Measurements from ENCODE around the gene MYBPC1. TPM values are rescaled to one million over a fixed set of nuclear protein-coding genes. Genes with fewer than 3 reads are reported as not detected.

The MYBPC1 gene
- total and polyA plus RNA-seq, 2 experiments from 2014 or later, result 0.18 TPM; not detected in 1

DNA sequence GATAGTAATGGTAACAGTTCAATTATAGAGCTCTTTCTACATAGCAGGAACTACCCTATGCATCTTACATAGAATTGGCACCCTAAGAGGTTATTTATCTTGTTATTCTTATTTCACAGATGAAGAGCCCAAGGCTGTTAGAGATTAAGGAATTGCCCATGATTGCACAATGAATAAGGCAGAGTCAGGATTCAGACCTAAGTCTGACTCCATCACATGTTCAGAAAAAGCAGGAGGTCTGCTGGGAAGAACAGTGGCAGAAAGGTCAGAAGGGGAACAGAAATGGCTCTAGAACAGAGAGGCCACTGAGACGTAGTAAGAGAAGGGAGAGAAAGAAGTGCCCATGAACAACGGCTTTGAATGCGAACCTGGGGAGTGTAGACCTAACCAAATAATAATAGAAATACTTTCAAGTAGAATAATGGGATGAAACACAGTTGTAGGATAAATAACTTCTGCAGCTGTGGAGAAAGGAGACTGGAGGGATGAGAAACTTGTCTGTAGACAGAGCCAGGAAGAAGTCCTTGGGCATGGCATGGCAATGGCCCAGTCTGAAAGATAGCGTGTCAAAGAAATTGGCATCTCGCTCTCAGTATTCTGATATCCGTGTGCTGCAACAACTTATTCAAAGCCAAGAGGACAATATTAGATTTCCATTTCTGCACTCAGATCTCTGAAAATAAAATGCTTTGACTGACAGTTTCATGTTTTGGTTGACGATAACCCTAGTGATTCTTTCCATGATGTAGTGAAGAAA lies 17.6 kb downstream of the MYBPC1 start:
- TF ChIP-seq EZH2phosphoT487 (IDR thresholded peaks at IDR 0.05; ENCODE audit: unreplicated experiment), result no peak
- no peak for TF ChIP-seq POLR2AphosphoS5 (IDR thresholded peaks at IDR 0.05; ENCODE audit: low read depth)
- TF ChIP-seq, protein P1, sequence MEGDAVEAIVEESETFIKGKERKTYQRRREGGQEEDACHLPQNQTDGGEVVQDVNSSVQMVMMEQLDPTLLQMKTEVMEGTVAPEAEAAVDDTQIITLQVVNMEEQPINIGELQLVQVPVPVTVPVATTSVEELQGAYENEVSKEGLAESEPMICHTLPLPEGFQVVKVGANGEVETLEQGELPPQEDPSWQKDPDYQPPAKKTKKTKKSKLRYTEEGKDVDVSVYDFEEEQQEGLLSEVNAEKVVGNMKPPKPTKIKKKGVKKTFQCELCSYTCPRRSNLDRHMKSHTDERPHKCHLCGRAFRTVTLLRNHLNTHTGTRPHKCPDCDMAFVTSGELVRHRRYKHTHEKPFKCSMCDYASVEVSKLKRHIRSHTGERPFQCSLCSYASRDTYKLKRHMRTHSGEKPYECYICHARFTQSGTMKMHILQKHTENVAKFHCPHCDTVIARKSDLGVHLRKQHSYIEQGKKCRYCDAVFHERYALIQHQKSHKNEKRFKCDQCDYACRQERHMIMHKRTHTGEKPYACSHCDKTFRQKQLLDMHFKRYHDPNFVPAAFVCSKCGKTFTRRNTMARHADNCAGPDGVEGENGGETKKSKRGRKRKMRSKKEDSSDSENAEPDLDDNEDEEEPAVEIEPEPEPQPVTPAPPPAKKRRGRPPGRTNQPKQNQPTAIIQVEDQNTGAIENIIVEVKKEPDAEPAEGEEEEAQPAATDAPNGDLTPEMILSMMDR (conservative IDR thresholded peaks at IDR 0.05; ENCODE audit: low read depth in 2 of 2), result no peak
- no peak for TF ChIP-seq NANOG (IDR thresholded peaks at IDR 0.05; ENCODE audit: borderline replicate concordance)
- no peak for TF ChIP-seq ZNF331 (CRISPR knock-in tag; IDR thresholded peaks at IDR 0.05; ENCODE audit: low read depth)
- TF ChIP-seq, protein P2, sequence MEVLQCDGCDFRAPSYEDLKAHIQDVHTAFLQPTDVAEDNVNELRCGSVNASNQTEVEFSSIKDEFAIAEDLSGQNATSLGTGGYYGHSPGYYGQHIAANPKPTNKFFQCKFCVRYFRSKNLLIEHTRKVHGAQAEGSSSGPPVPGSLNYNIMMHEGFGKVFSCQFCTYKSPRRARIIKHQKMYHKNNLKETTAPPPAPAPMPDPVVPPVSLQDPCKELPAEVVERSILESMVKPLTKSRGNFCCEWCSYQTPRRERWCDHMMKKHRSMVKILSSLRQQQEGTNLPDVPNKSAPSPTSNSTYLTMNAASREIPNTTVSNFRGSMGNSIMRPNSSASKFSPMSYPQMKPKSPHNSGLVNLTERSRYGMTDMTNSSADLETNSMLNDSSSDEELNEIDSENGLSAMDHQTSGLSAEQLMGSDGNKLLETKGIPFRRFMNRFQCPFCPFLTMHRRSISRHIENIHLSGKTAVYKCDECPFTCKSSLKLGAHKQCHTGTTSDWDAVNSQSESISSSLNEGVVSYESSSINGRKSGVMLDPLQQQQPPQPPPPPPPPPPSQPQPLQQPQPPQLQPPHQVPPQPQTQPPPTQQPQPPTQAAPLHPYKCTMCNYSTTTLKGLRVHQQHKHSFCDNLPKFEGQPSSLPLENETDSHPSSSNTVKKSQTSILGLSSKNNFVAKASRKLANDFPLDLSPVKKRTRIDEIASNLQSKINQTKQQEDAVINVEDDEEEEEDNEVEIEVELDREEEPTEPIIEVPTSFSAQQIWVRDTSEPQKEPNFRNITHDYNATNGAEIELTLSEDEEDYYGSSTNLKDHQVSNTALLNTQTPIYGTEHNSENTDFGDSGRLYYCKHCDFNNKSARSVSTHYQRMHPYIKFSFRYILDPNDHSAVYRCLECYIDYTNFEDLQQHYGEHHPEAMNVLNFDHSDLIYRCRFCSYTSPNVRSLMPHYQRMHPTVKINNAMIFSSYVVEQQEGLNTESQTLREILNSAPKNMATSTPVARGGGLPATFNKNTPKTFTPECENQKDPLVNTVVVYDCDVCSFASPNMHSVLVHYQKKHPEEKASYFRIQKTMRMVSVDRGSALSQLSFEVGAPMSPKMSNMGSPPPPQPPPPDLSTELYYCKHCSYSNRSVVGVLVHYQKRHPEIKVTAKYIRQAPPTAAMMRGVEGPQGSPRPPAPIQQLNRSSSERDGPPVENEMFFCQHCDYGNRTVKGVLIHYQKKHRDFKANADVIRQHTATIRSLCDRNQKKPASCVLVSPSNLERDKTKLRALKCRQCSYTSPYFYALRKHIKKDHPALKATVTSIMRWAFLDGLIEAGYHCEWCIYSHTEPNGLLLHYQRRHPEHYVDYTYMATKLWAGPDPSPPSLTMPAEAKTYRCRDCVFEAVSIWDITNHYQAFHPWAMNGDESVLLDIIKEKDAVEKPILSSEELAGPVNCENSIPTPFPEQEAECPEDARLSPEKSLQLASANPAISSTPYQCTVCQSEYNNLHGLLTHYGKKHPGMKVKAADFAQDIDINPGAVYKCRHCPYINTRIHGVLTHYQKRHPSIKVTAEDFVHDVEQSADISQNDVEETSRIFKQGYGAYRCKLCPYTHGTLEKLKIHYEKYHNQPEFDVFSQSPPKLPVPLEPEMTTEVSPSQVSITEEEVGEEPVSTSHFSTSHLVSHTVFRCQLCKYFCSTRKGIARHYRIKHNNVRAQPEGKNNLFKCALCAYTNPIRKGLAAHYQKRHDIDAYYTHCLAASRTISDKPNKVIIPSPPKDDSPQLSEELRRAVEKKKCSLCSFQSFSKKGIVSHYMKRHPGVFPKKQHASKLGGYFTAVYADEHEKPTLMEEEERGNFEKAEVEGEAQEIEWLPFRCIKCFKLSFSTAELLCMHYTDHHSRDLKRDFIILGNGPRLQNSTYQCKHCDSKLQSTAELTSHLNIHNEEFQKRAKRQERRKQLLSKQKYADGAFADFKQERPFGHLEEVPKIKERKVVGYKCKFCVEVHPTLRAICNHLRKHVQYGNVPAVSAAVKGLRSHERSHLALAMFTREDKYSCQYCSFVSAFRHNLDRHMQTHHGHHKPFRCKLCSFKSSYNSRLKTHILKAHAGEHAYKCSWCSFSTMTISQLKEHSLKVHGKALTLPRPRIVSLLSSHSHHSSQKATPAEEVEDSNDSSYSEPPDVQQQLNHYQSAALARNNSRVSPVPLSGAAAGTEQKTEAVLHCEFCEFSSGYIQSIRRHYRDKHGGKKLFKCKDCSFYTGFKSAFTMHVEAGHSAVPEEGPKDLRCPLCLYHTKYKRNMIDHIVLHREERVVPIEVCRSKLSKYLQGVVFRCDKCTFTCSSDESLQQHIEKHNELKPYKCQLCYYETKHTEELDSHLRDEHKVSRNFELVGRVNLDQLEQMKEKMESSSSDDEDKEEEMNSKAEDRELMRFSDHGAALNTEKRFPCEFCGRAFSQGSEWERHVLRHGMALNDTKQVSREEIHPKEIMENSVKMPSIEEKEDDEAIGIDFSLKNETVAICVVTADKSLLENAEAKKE (CRISPR knock-in tag; IDR thresholded peaks at IDR 0.05), result no peak
- TF ChIP-seq STAT1 (IDR thresholded peaks at IDR 0.05; ENCODE audit: unreplicated experiment), result no peak
- TF ChIP-seq, protein P3, sequence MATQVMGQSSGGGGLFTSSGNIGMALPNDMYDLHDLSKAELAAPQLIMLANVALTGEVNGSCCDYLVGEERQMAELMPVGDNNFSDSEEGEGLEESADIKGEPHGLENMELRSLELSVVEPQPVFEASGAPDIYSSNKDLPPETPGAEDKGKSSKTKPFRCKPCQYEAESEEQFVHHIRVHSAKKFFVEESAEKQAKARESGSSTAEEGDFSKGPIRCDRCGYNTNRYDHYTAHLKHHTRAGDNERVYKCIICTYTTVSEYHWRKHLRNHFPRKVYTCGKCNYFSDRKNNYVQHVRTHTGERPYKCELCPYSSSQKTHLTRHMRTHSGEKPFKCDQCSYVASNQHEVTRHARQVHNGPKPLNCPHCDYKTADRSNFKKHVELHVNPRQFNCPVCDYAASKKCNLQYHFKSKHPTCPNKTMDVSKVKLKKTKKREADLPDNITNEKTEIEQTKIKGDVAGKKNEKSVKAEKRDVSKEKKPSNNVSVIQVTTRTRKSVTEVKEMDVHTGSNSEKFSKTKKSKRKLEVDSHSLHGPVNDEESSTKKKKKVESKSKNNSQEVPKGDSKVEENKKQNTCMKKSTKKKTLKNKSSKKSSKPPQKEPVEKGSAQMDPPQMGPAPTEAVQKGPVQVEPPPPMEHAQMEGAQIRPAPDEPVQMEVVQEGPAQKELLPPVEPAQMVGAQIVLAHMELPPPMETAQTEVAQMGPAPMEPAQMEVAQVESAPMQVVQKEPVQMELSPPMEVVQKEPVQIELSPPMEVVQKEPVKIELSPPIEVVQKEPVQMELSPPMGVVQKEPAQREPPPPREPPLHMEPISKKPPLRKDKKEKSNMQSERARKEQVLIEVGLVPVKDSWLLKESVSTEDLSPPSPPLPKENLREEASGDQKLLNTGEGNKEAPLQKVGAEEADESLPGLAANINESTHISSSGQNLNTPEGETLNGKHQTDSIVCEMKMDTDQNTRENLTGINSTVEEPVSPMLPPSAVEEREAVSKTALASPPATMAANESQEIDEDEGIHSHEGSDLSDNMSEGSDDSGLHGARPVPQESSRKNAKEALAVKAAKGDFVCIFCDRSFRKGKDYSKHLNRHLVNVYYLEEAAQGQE (IDR thresholded peaks at IDR 0.05; ENCODE audit: unreplicated experiment), result no peak
- no peaks in the 10 kb centered on the region for H3F3A ChIP-seq (replicated peaks; ENCODE audit: low read depth)
- 0 out of 2 replicates have a peak, but pooled peaks cover 2% of the 10 kb centered on the region for H3K9me2 ChIP-seq (ENCODE audit: insufficient read depth)
- no peaks in the 10 kb centered on the region for H3K9me3 Mint-ChIP-seq
- H3K36me3 Mint-ChIP-seq (ENCODE audit: low read depth), result no peaks in the 10 kb centered on the region
- H3K4me1 ChIP-seq (ENCODE audit: insufficient read depth), result peaks cover 6% of the 10 kb centered on the region; the same call in 1 of the 2 replicates
- H4K20me1 ChIP-seq (replicated peaks; ENCODE audit: insufficient read depth), result no peaks in the 10 kb centered on the region
- ATAC-seq, result no peak
- H3K4me2 ChIP-seq, result no peak overlapping the region
- H3K79me2 ChIP-seq (replicated peaks; ENCODE audit: insufficient read depth), result no peaks in the 10 kb centered on the region
- H3K27me3 ChIP-seq (ENCODE audit: insufficient read depth), result no peaks in the 10 kb centered on the region
- no peak overlapping the region for H3K27ac Mint-ChIP-seq
- no peaks in the 10 kb centered on the region for H3K27me3 Mint-ChIP-seq (ENCODE audit: insufficient read depth, low read depth, poor library complexity)
- no peak overlapping the region for H3K4me3 Mint-ChIP-seq
- no peak for DNase-seq (ENCODE audit: low spot score)
- H3K4me3 ChIP-seq, result no peak overlapping the region
- peaks cover 6% of the 10 kb centered on the region for H3K4me1 Mint-ChIP-seq
- no peaks in the 10 kb centered on the region for H3K36me3 ChIP-seq (ENCODE audit: insufficient read depth)
- no peak overlapping the region for H2AFZ ChIP-seq
- H3K27ac ChIP-seq (ENCODE audit: low read depth), result no peak overlapping the region

Data from GM23338 (cell line).